NCI-H524 treated with DMSO at 0.1 percent for 48 hours (cell line): ENCODE data around the gene GRK3.
"Not testable (repeated sequence)": the region's sequence is repeated elsewhere in the genome, so short reads cannot be mapped to it uniquely, and the experiment has no call there.

Experiments used
- DNase-seq: peaks from one replicate; lab custom pipeline; 2025; lab: John Stamatoyannopoulos, UW

The GRK3 gene

DNA sequence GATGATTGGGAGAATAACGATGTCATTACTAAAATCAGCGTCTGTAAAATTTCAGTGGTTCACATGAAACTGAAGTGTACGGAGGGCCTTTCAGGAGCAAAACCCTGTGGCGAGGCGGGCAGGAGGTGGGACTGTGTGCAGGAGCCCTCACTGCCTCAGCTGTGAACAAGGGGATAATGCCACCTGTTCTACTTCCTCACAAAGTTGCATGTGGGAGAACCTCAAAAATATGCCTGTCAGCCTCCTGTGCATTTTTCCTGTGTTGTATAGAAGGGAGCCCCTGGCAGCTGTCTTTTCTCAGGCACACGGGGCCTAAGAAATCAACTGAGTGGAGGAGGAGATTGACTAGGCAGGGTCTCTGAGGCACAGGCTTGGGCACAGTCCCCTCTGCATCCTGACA is 134.5 kb downstream of the GRK3 start:
- DNase-seq, result no peak

DNA sequence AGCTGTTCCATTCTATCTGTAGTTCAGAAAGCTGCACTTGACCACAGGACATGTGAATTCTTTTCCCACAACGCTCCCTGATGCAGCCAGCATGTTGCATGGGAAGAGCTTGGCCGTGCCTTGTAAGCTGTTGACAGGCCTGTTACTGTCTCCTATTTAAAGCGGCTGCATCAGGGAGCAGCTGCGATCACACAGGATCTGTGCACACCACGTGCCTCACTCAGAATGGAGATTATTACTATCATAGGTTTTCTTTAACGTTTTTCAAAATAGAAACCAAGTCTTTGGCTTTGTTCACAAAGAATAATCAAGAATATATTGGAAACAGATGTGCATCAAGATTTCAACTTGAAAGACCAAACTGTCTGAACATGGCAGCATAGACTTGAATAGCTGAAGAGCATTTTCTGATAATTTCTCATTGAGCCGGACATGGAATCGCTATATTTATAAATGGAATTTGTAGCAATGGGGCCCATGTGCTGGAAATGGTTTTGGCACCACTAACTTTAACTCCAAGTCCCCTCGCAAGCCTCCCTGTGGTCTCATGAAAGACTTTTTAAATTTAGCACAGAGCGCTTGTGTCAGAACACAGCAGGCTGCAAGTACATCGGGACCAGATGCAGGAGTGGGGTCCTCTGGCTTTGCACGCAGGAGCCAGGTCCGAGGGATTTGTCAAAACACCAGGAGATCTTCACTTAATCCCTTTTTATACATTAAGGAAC is 136.7 kb downstream of the GRK3 start:
- DNase-seq, result peak; percentile 27

DNA sequence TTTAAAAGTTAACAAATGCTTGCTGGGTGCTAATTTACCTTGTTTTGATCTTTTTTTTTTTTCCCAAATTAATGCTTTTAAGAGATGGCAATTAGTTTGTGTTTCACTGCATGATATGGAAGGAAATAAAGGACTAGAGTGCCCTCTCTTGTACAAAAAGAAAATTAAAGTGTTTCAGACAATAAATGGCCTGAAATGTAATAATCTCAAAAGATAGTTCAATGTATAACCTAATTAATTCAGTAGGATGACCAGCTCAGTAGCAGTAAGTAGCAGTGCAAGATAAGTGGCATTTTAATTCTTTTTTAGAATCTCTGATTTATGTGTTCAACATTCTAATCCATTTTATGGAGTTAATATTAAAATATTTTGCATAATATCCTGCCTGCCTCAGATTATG is 137.6 kb downstream of the GRK3 start:
- DNase-seq, result peak; percentile 49

DNA sequence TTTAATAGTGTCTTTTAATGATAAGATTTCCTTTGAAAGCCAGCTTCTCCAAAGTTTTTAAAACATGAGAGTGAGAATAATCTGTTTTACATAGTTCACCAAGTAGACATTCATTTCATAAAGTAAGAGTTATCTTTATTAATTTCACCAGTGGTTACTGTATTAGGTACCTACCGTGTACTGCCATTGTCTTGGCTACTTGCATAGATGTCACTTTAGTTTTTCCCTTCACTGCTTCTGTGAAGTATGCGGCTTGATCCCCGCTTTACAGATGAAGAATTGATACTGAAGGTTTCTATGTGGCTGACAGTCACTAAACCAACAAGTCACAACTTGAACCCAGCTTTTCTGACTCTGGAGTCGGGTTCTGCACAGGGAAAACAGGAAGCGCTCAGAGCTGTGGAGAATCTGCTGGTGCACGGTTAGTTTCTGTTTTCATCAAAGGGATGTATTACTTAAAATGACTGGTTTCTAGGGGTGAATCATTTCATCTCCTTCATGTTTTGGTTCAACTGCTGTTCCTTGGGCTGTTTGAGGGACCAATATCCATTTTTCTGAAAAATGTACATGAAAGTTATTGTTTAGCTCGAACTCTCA is 138.2 kb downstream of the GRK3 start:
- no peak for DNase-seq

DNA sequence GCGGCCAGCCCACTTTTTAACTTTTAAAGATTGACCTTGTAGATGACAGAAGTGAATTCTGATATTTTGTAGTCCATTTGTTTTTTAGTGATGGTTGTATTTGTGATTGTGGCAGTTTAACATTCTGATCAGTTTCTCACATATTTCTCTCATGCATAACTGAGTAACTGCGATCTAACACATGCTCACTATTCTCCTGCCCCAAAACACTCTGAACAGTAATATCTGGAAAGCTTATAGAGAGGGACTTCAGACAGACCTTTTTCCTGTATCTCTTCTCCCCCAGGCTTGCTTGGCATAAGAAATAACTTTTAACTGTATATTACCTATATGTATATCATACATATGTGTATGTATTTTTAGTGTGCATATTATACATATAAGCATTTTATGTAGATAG is 140.2 kb downstream of the GRK3 start:
- no peak for DNase-seq

DNA sequence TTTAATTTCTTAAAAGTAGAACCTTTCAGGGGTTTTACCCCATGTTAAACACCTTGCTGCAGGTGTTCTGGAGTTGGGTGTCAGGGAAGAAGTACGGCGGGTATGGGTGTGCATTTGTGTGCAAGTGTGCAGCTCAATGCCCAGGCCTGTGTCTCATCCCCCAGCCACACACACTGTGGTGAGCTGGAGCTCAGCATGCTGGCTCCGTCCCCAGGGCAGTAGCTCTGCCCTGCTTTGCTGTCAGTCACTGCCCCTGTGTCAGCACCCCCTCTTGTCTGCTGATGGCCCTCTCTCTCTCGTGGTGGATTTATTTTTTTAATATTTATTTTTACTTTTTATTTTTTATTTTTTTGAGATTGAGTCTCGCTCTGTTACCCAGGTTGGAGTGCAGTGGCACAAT is 141.7 kb downstream of the GRK3 start:
- DNase-seq, result no peak

DNA sequence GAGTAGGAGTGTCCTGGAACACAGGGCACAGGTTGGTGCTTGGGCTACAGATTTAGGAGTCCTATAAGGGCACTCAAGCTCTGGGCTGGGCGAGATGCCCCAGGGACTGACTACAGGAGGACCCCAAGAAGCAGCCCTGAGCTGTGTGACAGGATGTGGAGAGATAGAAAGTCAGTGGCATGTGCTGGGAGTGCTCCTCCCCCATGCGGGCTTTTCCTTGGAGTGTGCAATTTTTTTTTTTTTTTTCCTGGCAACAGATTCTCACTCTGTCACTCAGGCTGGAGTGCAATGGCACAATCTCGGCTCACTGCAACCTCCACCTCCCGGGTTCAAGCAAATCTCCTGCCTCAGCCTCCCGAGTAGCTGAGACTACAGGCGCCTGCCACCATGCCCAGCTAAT is 144.0 kb downstream of the GRK3 start:
- not testable (repeated sequence) for DNase-seq

DNA sequence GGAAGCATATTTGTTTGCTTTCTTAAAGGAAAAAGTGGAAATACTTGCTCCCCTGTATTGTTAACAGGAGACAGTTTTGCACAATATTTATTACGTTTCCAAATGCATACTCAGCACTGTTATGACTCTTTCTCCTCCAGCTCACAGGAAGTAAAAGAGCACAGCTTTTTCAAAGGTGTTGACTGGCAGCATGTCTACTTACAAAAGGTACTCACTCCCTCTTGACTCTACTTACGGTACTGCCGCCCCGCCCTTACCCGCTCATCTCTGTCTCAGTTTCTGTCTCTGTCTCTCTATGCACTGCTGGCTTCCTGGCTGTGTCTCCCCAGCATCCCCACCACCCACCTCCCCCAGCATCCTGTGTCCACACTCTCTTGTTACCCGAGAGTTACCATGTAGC is 145.3 kb downstream of the GRK3 start:
- DNase-seq, result no peak

DNA sequence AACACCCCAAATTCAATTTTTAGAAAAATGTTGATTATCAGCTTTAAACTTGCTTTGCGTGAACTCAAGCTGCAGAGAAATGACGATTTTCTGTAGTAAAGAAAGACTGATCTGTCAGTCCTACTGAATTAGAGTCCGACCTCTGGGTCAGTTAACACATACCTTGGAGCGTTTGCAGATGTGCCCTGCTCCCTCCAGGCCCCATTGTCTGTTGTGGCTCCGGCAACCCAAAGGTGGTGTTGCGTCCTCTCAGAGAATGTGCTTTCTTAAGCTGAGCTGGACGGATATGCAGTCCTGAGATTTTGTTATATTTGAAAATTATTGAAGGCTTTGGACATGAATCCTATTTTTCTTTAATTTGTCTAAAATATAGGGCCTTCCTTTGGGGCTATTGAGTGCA is 146.0 kb downstream of the GRK3 start:
- no peak for DNase-seq

DNA sequence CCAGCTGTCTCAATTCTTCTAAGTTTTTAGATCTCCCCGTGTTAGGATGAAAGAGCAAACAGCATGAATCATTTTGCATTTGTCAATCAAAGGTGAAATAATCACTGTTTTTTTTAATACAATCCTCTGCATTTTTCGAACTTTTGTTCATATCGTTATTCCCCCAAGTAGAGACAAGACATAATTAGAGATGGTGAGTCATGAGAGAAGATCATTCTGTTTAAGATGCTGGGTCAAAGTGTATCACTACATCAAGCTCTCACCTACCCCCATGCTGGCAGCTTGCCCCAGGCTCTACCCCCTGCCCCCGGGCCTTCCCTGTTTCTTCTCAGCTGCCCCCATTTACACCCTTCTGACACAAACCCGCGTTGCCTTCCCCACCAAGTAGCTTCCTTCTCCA is 147.0 kb downstream of the GRK3 start:
- DNase-seq, result no peak

DNA sequence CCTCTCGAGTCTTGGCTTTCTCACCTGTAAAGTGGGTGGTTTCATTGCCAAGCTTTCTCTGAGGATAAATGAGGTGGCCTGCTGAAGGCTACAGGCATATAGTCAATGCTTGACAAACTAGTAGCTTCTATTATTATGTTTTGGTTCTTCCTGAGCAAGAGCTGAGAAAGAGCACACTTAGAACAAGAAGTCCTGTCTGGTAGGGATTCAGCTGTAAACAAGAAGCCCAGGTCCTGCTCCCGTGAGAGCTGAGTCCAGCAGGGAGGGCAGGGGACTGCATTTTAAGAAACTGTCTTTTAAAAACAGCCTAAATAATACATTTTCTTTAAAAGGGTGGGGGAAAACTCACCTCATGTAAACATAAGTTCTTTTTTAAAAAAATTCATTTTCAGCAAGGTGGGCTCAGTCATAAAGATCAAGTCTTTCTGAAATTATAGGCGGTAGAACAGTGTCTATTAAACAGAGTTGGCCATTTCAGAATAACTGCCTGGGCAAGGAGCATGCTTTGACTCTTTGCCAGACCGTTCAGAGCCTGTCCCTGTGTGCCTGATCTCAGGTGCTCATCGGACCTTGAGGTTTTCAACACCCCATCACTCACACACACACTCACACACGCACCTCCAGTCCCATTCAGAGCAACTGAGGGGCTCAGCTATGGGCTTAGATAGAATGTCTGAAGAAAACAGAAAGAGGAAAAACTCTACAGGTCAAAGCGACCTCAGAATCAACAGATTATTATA is 148.4 kb downstream of the GRK3 start:
- DNase-seq, result no peak

DNA sequence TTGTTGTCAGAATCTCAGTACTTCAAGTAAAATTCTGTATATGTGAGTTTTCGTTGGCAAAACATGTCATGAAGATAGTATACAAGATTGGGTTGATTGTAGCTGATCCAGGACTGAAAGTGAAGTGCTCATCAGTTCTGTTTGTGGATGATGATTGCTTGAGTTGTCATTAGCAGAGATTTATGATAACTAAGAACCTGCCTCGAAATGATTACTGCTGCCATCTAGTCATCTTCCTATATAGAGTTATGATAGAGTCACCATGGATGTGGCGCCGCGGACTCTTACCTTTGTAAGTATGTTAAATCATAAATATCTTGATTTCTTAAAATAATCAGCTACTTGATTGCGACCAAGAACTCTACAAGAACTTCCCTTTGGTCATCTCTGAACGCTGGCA is 149.6 kb downstream of the GRK3 start:
- DNase-seq, result no peak

DNA sequence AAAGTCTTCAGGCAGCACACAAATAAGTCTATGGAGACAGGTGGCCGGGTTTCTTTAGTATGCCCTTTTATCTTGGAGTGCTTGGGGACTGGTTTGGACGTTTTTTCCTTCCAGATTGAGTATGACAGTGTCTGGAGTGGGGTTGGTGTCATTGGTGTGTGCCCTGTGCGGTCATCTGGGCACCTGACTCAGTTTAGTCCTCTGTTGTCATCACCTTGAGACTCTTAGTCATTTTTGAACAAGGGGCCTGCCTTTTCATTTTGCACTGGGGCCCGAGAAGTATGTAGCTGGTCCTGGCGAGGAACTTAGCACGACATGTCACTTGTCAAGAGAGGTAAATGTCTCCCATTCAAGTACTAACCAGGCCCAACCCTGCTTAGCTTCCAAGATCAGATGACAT is 150.3 kb downstream of the GRK3 start:
- no peak for DNase-seq

DNA sequence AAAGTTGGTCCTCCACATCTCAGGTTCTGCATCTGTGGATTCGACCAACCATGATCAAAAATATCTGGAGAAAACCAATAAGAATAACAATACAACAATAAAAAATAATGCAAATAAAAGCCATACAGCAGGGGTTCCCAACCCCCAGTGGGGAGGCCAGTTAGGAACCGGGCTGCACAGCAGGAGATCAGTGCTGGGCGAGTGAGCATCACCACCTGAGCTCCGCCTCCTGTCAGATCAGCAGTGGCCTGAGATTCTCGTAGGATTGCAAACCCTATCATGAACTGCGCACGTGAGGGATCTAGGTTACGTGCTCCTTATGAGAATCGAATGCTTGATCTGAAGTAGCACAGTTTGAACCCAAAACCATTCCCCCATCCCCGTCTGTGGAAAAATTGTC is 152.2 kb downstream of the GRK3 start:
- no peak for DNase-seq

DNA sequence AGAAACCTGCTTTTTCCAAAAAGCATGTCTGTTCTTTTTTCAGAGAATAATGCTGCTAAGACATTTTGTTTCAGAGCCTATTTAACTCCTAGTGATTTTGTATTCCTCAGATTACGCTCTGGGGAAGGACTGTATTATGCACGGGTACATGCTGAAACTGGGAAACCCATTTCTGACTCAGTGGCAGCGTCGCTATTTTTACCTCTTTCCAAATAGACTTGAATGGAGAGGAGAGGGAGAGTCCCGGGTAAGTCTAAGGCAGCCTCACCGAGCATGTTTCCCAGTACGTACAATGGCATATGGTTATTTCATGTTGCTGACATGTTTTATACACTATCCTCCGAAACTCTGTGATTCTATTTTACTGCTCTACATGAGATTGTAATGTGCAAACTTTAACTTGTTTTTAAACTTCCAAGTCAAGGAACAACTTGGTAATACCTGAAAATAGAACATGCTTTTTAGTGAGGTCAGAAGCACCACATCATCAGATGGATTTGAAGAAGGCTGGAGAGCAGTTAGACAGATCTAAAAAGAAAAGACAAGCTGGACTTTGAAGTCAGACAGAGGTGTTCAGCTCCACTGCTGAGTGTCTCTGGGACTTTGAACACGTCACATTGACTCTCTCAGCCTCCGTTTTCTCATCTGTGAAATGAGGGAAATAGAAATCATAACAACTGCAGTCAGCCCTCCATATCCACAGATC is 153.8 kb downstream of the GRK3 start:
- DNase-seq, result no peak

DNA sequence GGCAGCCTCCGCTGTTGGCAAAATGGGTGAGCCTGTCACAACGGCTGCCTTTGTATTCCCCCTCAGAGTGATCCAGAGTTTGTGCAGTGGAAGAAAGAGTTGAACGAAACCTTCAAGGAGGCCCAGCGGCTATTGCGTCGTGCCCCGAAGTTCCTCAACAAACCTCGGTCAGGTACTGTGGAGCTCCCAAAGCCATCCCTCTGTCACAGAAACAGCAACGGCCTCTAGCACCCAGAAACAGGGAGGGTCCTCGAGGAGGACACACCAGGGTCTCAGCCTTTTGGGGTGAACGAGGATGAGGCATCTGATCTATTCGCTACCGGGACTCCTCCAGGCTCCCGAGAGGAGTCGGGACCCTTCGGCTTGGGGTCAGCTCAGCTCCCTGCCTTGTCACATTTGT is 157.7 kb downstream of the GRK3 start:
- DNase-seq, result no peak

DNA sequence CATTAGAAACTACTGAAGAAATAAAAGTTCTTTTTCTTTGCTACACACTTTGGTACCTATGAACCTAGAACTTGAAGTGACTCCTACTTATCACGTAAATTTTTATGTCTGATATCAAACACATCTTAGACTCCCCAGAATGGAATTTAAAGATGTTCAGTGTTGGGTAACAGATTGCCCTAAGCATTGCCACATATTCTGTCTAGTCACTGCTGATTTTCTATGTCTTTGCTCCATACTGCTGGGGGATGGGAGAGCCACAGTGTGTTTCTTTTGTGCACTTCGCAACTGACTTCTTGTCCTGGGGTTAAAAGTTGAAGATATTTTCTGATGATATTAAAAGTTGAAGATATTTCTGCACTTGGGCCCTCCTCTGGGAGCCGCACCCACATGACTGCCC is 158.2 kb downstream of the GRK3 start:
- no peak for DNase-seq

DNA sequence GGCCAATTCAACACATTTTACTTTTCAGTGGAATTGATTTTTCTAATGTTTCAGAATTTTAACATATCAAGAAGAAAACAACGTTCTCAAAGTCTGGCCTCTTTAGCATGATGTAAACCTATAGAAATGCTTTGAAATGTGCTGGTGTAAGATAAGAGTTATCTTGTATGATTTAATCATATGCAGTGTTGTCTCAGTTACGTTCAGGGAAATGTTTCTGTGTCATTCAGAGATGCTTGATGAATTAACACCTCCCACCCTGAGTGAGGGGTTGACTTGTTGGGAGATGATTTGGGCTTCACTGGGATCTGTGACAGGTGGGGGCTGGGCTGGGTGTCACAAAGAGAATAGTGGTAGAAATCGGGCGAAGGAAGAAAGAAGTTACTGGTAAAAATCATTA is 161.8 kb downstream of the GRK3 start:
- DNase-seq, result no peak

DNA sequence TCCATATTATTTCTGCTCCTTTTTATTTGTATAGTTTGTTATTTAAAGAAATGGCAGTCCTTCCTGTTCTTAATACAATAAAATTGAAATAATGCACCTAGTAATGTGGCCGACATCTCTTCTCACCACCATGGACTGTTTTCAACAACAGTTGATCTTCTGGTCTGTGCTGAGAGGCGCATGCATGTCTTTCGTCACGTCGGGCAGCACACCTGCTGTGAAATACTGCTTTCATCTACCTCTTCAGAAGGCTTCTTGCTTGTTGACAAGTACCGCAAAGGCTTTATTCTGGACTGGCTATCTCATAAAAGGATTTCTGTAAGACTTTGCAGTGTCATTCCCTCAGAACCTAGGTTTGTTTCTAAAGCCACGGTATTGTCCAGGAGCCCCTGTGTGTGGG is 163.6 kb downstream of the GRK3 start:
- no peak for DNase-seq

DNA sequence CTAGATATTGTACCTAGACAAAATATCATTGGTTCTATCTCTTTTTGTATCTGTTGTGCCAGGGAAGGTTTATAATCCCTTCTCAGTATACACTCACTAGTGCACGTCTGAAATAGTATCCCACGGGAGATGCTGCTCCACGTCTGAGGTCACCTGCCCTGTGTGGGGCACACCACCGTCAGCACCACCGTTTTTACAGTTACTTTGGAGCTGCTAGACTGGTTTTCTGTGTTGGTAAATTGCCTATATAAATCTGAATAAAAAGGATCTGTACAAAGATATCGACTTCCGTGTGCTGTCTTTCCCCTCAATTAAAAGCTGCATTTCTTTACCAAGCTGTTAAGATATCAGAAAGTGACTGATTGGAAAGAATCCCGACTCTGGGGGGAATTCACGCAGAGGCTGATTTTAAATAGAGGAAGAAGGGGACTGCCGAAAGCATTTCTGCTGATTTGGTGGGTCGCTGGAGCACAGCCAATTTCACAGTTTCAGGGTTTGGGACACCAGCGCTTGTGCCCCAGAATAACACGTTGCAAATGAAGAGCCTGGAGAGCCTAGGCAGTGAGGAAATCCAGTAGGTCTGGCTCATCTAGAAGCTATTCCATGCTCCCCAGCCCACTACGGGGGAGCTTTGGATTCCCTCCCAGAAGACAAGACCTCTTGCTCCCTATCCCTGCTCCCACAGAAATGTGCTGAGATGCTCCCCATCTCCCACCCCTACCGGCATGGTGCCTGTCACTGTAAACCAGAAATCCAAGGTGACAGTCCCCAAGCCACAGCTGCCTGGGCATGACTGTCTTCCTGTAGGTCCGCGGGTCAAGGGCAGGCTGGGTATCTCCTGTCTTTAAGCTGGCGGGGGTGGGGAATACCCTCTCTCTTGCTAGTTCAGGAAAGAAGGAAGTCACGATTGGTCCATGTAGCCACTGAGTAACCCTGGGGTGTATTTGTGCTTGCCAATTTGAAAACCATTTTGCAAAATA is 164.8 kb downstream of the GRK3 start:
- no peak for DNase-seq

DNA sequence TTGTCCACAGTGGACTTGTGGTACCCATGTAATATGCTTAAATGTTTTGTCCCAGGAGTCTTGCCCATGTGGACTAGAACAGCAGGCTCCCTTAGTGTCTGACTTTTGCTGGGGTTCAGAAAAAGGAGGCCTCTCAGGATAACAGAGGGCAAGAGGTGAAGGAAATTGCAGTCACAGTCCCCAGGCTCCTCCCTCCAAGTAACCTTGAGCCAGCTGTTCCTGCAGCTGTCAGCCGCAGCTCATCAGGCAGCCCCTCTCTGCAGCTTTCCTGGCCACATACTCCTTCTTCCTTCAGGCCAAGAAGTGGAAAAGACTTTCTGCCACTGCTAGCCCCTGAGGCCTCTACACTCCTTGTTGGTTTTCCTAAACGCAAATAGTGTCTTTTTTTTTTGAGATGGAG is 171.2 kb downstream of the GRK3 start:
- DNase-seq, result no peak
